CD4-positive, alpha-beta memory T cell (primary cell): Measurements from ENCODE around the gene VPS45. TPM values are rescaled to one million over a fixed set of nuclear protein-coding genes. Genes with fewer than 3 reads are reported as not detected.

Experiments
- CTCF ChIA-PET: fragments of 350-600 bp; sonication (Branson Sonifier 250); formaldehyde crosslinking; loops from one replicate; lab custom pipeline; 2021; ENCODE audit warnings: inconsistent platforms; ENCODE audit not compliant: partially characterized antibody; lab: Charles Lee
- POLR2A ChIA-PET: fragments of 350-600 bp; sonication (Branson Sonifier 250); formaldehyde crosslinking; loops from one replicate; lab custom pipeline; 2021; ENCODE audit not compliant: partially characterized antibody; lab: Charles Lee
- DNase-seq, 5 donors: peaks; one replicate each; pipeline versions ENCODE4 v3.0.0 to v3.0.0-alpha.2; 2020 to 2022; ENCODE audit warnings: mixed read lengths in 1 of 5
- H3K27ac ChIP-seq: one replicate; pipeline ENCODE4 v1.7.0; 2013; ENCODE audit warnings: low read depth, low read length
- H3K27me3 ChIP-seq: 2 replicates; pipeline ENCODE4 v1.7.0; 2013; ENCODE audit warnings: mild to moderate bottlenecking, low read length, moderate library complexity; ENCODE audit not compliant: insufficient read depth
- H3K36me3 ChIP-seq: 2 replicates; pipeline ENCODE4 v1.7.0; 2013; ENCODE audit warnings: mild to moderate bottlenecking, low read length, moderate library complexity; ENCODE audit not compliant: insufficient read depth
- H3K4me1 ChIP-seq: 2 replicates; pipeline ENCODE4 v1.7.0; 2013; ENCODE audit warnings: mild to moderate bottlenecking, low read length, moderate library complexity; ENCODE audit not compliant: insufficient read depth
- H3K4me3 ChIP-seq, 2 donors: one replicate each; pipeline ENCODE4 v1.7.0; 2013; ENCODE audit warnings: low read length in 2 of 2, mild to moderate bottlenecking in 1 of 2
- H3K9me3 ChIP-seq, 2 donors: one replicate each; pipeline ENCODE4 v1.7.0; 2013; ENCODE audit warnings: low read length in 2 of 2, control low read depth in 1 of 2; ENCODE audit not compliant: control insufficient read depth in 1 of 2
- H3K27ac Mint-ChIP-seq, 7 donors: one replicate each; pipeline ENCODE4 v1.8.0; 2020 to 2021; ENCODE audit warnings: mixed read lengths in 7 of 7, mild to moderate bottlenecking in 6 of 7, inconsistent platforms in 3 of 7, moderate library complexity in 3 of 7
- H3K27me3 Mint-ChIP-seq, 2 donors: one replicate each; pipeline ENCODE4 v1.8.0; 2020 to 2021; ENCODE audit warnings: mixed read lengths in 2 of 2
- H3K36me3 Mint-ChIP-seq, 2 donors: one replicate each; pipeline ENCODE4 v1.8.0; 2020 to 2021; ENCODE audit warnings: mixed read lengths in 2 of 2, inconsistent platforms in 1 of 2, mild to moderate bottlenecking in 1 of 2
- H3K4me1 Mint-ChIP-seq, 4 donors: one replicate each; pipeline ENCODE4 v1.8.0; 2020 to 2021; ENCODE audit warnings: mixed read lengths in 4 of 4, mild to moderate bottlenecking in 1 of 4
- H3K4me3 Mint-ChIP-seq, 8 donors: one replicate each; pipeline ENCODE4 v1.8.0; 2020 to 2021; ENCODE audit warnings: mixed read lengths in 8 of 8, mild to moderate bottlenecking in 7 of 8, moderate library complexity in 6 of 8, inconsistent platforms in 3 of 8
- H3K9me3 Mint-ChIP-seq, 8 donors: one replicate each; pipeline ENCODE4 v1.8.0; 2020 to 2021; ENCODE audit warnings: mixed read lengths in 8 of 8, mild to moderate bottlenecking in 5 of 8, inconsistent platforms in 3 of 8, moderate library complexity in 1 of 8
- intact Hi-C: fragments of 100-400 bp; cut with micrococcal nuclease; formaldehyde crosslinking; loops from one replicate; pipeline ENCODE4 v1.15.1; 2023
- polyA plus RNA-seq, 2 donors: library from polyadenylated mRNA; unstranded; fragments of 300-500 nt; fragmentation: Illumina TruSeq; gene quantifications; one replicate each; pipeline ENCODE4 v1.2.3, GENCODE V29; 2021
- total RNA-seq, 2 experiments: library from RNA; stranded (reverse); gene quantifications; one replicate each; pipeline ENCODE4 v1.2.3, GENCODE V29; 2021

VPS45 gene
- total and polyA plus RNA-seq, 4 experiments from 2014 or later, result 25.1 to 38.5 (median 34.4) TPM

DNA sequence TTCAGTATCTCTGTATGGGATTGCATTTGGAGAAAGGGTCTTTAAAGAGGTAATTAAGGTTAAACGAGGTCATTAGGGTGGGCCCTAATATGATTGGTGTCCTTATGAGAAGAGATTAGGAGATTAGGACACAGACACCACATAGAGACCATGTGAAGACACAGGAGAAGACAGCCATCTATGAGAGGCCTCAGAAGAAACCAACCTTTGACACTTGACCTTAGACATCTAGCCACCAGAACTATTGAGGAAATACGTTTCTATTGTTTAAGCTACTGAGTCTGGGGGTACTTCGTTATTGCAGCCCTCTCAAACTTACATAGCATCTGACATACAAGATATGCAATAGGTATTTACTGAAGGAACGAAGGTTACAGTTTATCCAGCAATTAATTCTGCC lies 7.3 kb upstream of the VPS45 start:
- Histone ChIP-seq H3K27me3 (no peaks in the 10 kb centered on the region), H3K36me3 (no peaks in the 10 kb centered on the region), H3K4me3 (no peak overlapping the region), H3K4me1 (no peaks in the 10 kb centered on the region), H3K27ac (no peak overlapping the region), H3K9me3 (no peaks in the 10 kb centered on the region)
- H3K27ac Mint-ChIP-seq, result no peak overlapping the region
- no peak overlapping the region for H3K4me3 Mint-ChIP-seq
- CTCF ChIA-PET, result interaction anchor here (1.4 kb wide), 1 partner anchor 50 kb away, joined by 3 read pairs; no protein-coding TSS in a partner anchor
- intact Hi-C loops, result no loop called here
- peaks cover 0 to 3% (median 0%) of the 10 kb centered on the region in 8 donors for H3K9me3 Mint-ChIP-seq
- H3K4me1 Mint-ChIP-seq, result no peaks in the 10 kb centered on the region
- no peaks in the 10 kb centered on the region for H3K27me3 Mint-ChIP-seq
- no peak for DNase-seq
- POLR2A ChIA-PET, result no interaction called here
- H3K36me3 Mint-ChIP-seq, result no peaks in the 10 kb centered on the region

DNA sequence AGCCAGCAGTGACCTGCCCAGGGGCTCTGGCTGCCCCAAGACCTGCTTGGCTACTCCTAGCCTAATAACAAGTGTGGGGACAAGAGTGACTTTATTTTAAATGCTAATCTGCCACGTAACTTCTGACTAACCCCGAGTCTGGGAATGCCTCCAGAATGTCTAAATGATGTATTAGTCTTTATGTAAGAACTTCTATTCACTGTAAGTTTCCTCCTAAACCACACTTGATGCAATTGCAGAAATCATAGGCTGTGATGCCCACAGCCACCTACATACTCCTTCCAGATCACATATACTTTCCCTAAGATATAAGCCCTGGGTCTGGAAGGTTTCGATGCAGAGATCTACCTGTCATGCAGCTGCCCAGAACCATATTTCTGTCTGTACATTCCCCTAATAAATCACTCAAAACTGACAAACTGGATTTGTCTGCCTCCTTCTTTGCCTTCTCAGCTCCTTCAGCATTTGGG lies 5.9 kb upstream of the VPS45 start:
- peaks cover 5 to 9% (median 7%) of the 10 kb centered on the region in 4 donors for H3K4me1 Mint-ChIP-seq
- no peak overlapping the region for H3K27ac ChIP-seq
- H3K9me3 ChIP-seq, result no peaks in the 10 kb centered on the region
- no peak overlapping the region for H3K4me3 ChIP-seq
- no peak for DNase-seq
- H3K36me3 ChIP-seq, result no peaks in the 10 kb centered on the region
- H3K4me1 ChIP-seq, result peaks cover 10% of the 10 kb centered on the region
- ChIA-PET CTCF (interaction anchor here (1.4 kb wide), 1 partner anchor 125 kb away, joined by 4 read pairs; no protein-coding TSS in a partner anchor), POLR2A (no interaction called here)
- H3K27me3 Mint-ChIP-seq, result no peaks in the 10 kb centered on the region
- no peak overlapping the region for H3K27ac Mint-ChIP-seq
- intact Hi-C loops, result no loop called here
- no peak overlapping the region for H3K4me3 Mint-ChIP-seq
- H3K9me3 Mint-ChIP-seq, result no peaks in the 10 kb centered on the region
- no peaks in the 10 kb centered on the region for H3K36me3 Mint-ChIP-seq
- H3K27me3 ChIP-seq, result no peaks in the 10 kb centered on the region

DNA sequence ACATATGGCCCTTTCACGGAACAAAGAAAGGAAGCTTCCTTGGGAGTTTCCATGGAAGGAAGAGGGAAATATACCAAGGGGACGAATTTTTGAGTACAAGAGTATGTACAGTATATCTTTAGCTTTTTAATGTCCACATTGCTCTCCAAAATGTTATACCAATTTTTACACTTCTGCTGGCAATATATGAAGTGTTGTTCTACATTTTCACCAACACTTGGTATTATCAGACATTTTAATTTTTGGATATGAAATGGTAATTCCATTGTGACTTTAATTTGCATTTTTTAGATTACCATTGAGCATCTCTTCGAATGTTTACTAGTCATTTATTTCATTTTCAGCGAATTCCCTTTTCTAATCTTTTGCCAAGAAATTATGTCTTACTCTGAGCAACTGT lies 5.5 kb upstream of the VPS45 start:
- CTCF ChIA-PET, result interaction anchor here (1.4 kb wide), 1 partner anchor 125 kb away, joined by 4 read pairs; no protein-coding TSS in a partner anchor

DNA sequence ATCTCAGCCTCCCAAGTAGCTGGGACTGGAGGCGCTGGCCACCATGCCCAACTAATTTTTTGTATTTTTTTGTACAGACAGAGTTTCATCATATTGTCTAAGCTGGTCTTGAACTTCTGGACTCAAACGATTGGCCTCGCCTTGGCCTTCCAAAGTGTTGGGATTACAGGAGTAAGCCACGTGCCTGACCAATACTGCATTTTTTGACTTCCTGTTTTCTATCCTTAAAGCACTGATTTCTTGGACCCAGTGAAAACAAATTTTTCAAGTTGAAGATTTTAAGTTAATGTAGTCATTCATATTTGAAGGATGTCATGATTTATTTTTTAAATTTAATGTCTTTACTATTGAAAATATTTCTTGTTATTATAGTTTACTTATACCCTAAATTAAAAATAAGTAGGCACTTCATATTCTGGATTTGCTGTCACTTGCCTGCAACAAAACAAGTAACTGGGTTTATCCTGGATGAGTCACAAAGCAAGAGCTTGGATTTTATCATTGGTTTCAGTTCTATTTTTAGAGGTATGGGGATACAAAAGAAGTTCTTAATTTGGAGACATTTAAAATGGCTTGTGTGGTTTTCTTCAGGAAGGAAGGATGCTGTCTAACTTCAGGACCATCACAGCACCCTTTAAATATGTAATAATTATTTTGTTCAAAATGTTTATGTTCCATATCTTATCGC lies 2.2 kb upstream of the VPS45 start:
- no peak overlapping the region for H3K4me3 Mint-ChIP-seq
- ChIA-PET CTCF (interaction anchor here (1.5 to 17.3 kb wide), 4 partner anchors 8 to 178 kb away, joined by 4 to 574 read pairs (median 14); a partner anchor contains a TSS), POLR2A (interaction anchor here (0.8 to 4.8 kb wide), 3 partner anchors 92 to 178 kb away, joined by 3 to 45 read pairs (median 5); partner anchors contain the start of gene SF3B4)
- peaks cover 6 to 19% of the 10 kb centered on the region in 2 donors for H3K36me3 Mint-ChIP-seq
- H3K27ac ChIP-seq, result no peak overlapping the region
- H3K27ac Mint-ChIP-seq, result no peak overlapping the region
- H3K9me3 ChIP-seq, result no peaks in the 10 kb centered on the region
- H3K4me1 ChIP-seq, result peaks cover 30% of the 10 kb centered on the region
- H3K36me3 ChIP-seq, result no peaks in the 10 kb centered on the region
- intact Hi-C loops, result no loop called here
- no peak overlapping the region for H3K4me3 ChIP-seq
- H3K27me3 Mint-ChIP-seq, result no peaks in the 10 kb centered on the region
- H3K27me3 ChIP-seq, result no peaks in the 10 kb centered on the region
- peaks cover 27 to 42% (median 35%) of the 10 kb centered on the region in 4 donors for H3K4me1 Mint-ChIP-seq
- no peaks in the 10 kb centered on the region for H3K9me3 Mint-ChIP-seq
- DNase-seq, result no peak

More for the DNA sequence above, 5.5 kb upstream of the VPS45 start:
- H3K27me3 Mint-ChIP-seq, result no peaks in the 10 kb centered on the region
- no peaks in the 10 kb centered on the region for H3K9me3 ChIP-seq
- POLR2A ChIA-PET, result no interaction called here
- no peak overlapping the region for H3K4me3 ChIP-seq
- H3K4me1 ChIP-seq, result peaks cover 11% of the 10 kb centered on the region
- no peaks in the 10 kb centered on the region for H3K36me3 ChIP-seq
- no peak for DNase-seq
- no peaks in the 10 kb centered on the region for H3K27me3 ChIP-seq
- peaks cover 7 to 14% (median 11%) of the 10 kb centered on the region in 4 donors for H3K4me1 Mint-ChIP-seq
- H3K27ac ChIP-seq, result no peak overlapping the region
- no peaks in the 10 kb centered on the region for H3K9me3 Mint-ChIP-seq
- peaks cover 0 to 1% of the 10 kb centered on the region in 2 donors for H3K36me3 Mint-ChIP-seq
- intact Hi-C loops, result no loop called here
- no peak overlapping the region for H3K27ac Mint-ChIP-seq
- no peak overlapping the region for H3K4me3 Mint-ChIP-seq

DNA sequence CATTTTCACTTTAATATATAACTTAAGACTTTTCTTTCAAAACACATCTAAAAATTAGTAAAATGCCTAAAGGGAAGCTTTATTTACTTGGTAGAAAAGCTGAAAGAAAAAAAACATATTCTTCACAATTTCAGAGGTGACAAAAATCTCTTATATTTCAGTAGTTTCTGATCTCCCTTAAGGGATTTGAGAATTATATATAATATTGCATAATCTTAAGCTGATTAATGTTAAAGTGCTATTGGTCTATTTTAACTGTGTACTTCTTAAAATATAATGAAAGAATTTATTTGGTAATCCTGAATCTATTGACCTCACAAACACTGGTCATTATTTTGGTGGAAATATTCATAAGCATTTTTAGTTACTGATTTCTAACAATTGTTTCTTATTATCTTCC lies 1.2 kb upstream of the VPS45 start:
- no peaks in the 10 kb centered on the region for H3K9me3 Mint-ChIP-seq

DNA sequence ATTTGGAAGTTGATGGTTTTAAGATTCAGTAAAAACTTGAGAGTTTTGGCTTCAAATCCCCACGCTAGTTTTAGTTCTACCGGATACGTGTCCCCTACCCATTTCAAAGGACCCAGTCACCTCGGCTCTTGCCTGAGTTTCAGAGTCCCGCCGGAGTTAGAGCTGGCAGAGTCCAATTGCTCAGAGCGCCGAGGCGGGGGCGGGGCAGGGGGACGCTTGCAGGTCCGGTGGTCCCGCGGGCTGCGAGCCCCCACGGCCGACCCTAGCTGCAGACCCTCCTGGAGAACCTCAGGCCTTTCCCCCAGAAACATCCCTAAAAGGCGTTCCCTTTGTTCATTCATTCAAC lies 765 bp upstream of the VPS45 start:
- peak overlapping the region; percentile 91 to 98 (median 96) for H3K4me3 Mint-ChIP-seq
- peak overlapping the region; percentile 70 to 88 for H3K4me3 ChIP-seq
- DNase-seq, result peak; percentile 9 to 47 (median 17)
- H3K4me1 ChIP-seq, result peaks cover 30% of the 10 kb centered on the region
- no peaks in the 10 kb centered on the region for H3K9me3 ChIP-seq
- intact Hi-C loops, result loop anchor here (1.0 kb wide), 3 partner anchors 57 to 105 kb away; partner anchors contain the start of genes OTUD7B and PLEKHO1
- no peaks in the 10 kb centered on the region for H3K9me3 Mint-ChIP-seq
- ChIA-PET CTCF (interaction anchor here (0.9 to 17.3 kb wide), 4 partner anchors 44 to 147 kb away, joined by 3 to 574 read pairs (median 4); no protein-coding TSS in a partner anchor), POLR2A (interaction anchor here (1.1 to 4.8 kb wide), 9 partner anchors 9 to 179 kb away, joined by 3 to 45 read pairs (median 6); partner anchors contain the start of gene PLEKHO1)
- peak overlapping the region; percentile 91 to 97 (median 94) for H3K27ac Mint-ChIP-seq
- peak overlapping the region; percentile 65 for H3K27ac ChIP-seq
- peaks cover 27 to 42% (median 35%) of the 10 kb centered on the region in 4 donors for H3K4me1 Mint-ChIP-seq
- no peaks in the 10 kb centered on the region for H3K27me3 Mint-ChIP-seq
- no peaks in the 10 kb centered on the region for H3K27me3 ChIP-seq
- peaks cover 6 to 19% of the 10 kb centered on the region in 2 donors for H3K36me3 Mint-ChIP-seq
- H3K36me3 ChIP-seq, result no peaks in the 10 kb centered on the region

More for the DNA sequence above, 1.2 kb upstream of the VPS45 start:
- no peaks in the 10 kb centered on the region for H3K9me3 ChIP-seq
- Mint-ChIP-seq H3K4me1 (peaks cover 27 to 42% (median 35%) of the 10 kb centered on the region in 4 donors), H3K27ac (peak overlapping the region; percentile 45 to 97 (median 91)), H3K27me3 (no peaks in the 10 kb centered on the region), H3K4me3 (peak overlapping the region; percentile 91 to 98 (median 96)), H3K36me3 (peaks cover 6 to 19% of the 10 kb centered on the region in 2 donors)
- DNase-seq, result no peak
- H3K27ac ChIP-seq, result peak overlapping the region; percentile 65
- ChIA-PET POLR2A (interaction anchor here (1.1 to 4.8 kb wide), 8 partner anchors 9 to 179 kb away, joined by 3 to 45 read pairs (median 8); partner anchors contain the start of gene PLEKHO1), CTCF (interaction anchor here (0.9 to 17.3 kb wide), 3 partner anchors 98 to 147 kb away, joined by 3 to 574 read pairs (median 4); no protein-coding TSS in a partner anchor)
- H3K36me3 ChIP-seq, result no peaks in the 10 kb centered on the region
- H3K27me3 ChIP-seq, result no peaks in the 10 kb centered on the region
- intact Hi-C loops, result no loop called here
- peaks cover 30% of the 10 kb centered on the region for H3K4me1 ChIP-seq
- peak overlapping the region; percentile 70 to 88 for H3K4me3 ChIP-seq

DNA sequence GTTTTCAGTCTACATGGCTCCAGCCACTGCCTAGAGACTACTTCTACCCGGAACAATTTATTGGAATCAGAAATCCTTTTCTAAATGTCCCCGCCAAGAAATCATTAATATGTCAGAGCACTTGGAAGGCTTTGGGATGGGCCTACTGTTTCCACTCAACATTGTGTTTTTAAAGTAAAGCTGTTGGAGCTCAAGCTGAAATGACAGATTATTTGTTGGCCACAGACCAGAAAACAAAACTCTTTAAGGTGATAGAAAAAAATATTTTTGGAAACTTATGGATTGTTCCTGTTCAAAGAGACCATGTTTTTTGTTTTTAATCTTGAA lies 496 bp downstream of the VPS45 start:
- peaks cover 10 to 23% of the 10 kb centered on the region in 2 donors for H3K36me3 Mint-ChIP-seq
- Histone ChIP-seq H3K27ac (peak overlapping the region; percentile 65), H3K4me3 (peak overlapping the region; percentile 70 to 88), H3K36me3 (no peaks in the 10 kb centered on the region), H3K27me3 (no peaks in the 10 kb centered on the region), H3K4me1 (peaks cover 30% of the 10 kb centered on the region), H3K9me3 (no peaks in the 10 kb centered on the region)
- peak overlapping the region; percentile 91 to 97 (median 94) for H3K27ac Mint-ChIP-seq
- POLR2A ChIA-PET, result interaction anchor here (0.6 to 4.8 kb wide), 17 partner anchors 10 to 256 kb away, joined by 3 to 45 read pairs (median 4); partner anchors contain the start of gene PLEKHO1
- H3K4me1 Mint-ChIP-seq, result peaks cover 30 to 46% (median 39%) of the 10 kb centered on the region in 4 donors
- no peaks in the 10 kb centered on the region for H3K27me3 Mint-ChIP-seq
- intact Hi-C loops, result no loop called here
- CTCF ChIA-PET, result interaction anchor here (0.6 to 17.3 kb wide), 15 partner anchors 9 to 181 kb away, joined by 3 to 574 read pairs (median 3); a partner anchor contains a TSS
- peak overlapping the region; percentile 91 to 98 (median 96) for H3K4me3 Mint-ChIP-seq
- no peak for DNase-seq
- no peaks in the 10 kb centered on the region for H3K9me3 Mint-ChIP-seq
